Measurements from ENCODE around the gene MDM4.
A peak's percentile ranks its signal among the peaks of the same experiment; 100 is the strongest.
"Not testable (repeated sequence)": the region's sequence is repeated elsewhere in the genome, so short reads cannot be mapped to it uniquely, and the experiment has no call there.

MDM4 gene

DNA sequence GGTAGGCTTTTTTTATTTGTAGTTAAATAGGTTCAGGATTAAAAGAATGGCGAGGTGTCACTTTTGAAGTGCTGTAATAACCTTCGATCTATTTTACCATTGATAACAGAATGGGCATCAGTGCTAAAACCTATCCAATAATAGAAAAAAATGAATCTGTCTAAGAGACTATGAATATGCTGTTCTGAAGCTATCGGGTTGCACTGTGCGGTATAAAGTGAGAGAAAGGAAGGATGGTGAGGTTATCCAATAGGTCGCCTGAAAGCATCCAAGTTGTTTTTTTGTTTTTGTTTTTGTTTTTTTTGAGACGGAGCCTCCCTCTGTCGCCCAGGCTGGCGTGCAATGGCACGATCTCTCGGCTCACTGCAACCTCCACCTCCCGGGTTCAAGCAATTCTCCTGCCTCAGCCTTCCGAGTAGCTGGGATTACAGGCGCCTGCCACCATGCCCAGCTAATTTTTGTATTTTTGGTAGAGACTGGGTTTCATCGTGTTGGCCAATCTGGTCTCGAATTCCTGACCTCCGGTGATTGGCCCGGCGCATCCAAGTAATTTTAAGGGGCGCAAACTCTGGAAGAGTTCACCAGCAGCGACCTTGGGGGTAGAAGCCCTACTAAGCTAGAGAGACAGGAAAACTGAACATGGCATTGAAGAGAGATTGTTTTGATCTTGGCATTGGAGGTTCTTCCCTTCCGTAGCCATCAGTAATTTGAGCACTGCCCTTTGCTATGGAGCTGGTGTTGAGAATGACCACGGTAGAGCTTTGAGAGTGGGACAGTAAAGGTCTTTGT is 8.7 kb upstream of the MDM4 start:
- ChIA-PET CTCF (interaction anchor here (0.5 to 3.5 kb wide), 6 partner anchors 13 to 300 kb away, joined by 3 to 28 read pairs (median 4); partner anchors contain the start of gene PIK3C2B), POLR2A (ENCODE audit: low non-redundant PET) (interaction anchor here (2.0 kb wide), 1 partner anchor 9 kb away, joined by 14 read pairs; the partner anchor contains the start of gene MDM4)
- TF ChIP-seq, protein P1, sequence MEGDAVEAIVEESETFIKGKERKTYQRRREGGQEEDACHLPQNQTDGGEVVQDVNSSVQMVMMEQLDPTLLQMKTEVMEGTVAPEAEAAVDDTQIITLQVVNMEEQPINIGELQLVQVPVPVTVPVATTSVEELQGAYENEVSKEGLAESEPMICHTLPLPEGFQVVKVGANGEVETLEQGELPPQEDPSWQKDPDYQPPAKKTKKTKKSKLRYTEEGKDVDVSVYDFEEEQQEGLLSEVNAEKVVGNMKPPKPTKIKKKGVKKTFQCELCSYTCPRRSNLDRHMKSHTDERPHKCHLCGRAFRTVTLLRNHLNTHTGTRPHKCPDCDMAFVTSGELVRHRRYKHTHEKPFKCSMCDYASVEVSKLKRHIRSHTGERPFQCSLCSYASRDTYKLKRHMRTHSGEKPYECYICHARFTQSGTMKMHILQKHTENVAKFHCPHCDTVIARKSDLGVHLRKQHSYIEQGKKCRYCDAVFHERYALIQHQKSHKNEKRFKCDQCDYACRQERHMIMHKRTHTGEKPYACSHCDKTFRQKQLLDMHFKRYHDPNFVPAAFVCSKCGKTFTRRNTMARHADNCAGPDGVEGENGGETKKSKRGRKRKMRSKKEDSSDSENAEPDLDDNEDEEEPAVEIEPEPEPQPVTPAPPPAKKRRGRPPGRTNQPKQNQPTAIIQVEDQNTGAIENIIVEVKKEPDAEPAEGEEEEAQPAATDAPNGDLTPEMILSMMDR (conservative IDR thresholded peaks at IDR 0.05; ENCODE audit: low read depth) = no peak
- DNase-seq (ENCODE audit: low spot score) = peak; percentile 28
- H3K27ac ChIP-seq = peak overlapping the region; percentile 91

GRCh38 chr1:204509186-204509635 is 7.0 kb upstream of the MDM4 start:
- POLR2A ChIA-PET (ENCODE audit: low non-redundant PET) = no interaction called here
- CTCF ChIA-PET = interaction anchor here (0.7 to 1.4 kb wide), 3 partner anchors 81 to 298 kb away, joined by 3 to 4 read pairs (median 4); no protein-coding TSS in a partner anchor
- no peak overlapping the region for H3K27ac ChIP-seq
- TF ChIP-seq, protein P1 (conservative IDR thresholded peaks at IDR 0.05; ENCODE audit: low read depth) = no peak
- no peak for DNase-seq (ENCODE audit: low spot score)

DNA sequence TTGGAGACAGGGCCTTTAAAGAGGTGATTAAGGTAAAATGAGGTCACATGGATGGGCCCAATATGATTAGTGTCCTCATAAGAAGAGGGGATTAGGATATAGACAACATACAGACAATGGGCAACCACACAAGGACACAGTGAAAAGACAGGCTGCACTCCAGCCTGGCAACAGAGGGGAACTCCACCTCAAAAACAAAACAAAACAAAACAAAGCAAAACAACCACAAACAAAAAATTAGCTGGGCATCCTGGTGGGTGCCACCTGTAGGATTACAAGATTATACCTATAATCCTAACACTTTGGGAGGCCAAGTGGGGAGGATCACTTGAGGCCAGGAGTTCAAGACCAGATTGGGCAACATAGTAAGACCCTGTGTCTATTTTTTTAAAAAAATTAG is 4.8 kb upstream of the MDM4 start:
- H3K27ac ChIP-seq = no peak overlapping the region
- DNase-seq (ENCODE audit: low spot score) = no peak
- TF ChIP-seq, protein P1 (conservative IDR thresholded peaks at IDR 0.05; ENCODE audit: low read depth) = no peak
- ChIA-PET CTCF (no interaction called here), POLR2A (ENCODE audit: low non-redundant PET) (no interaction called here)

DNA sequence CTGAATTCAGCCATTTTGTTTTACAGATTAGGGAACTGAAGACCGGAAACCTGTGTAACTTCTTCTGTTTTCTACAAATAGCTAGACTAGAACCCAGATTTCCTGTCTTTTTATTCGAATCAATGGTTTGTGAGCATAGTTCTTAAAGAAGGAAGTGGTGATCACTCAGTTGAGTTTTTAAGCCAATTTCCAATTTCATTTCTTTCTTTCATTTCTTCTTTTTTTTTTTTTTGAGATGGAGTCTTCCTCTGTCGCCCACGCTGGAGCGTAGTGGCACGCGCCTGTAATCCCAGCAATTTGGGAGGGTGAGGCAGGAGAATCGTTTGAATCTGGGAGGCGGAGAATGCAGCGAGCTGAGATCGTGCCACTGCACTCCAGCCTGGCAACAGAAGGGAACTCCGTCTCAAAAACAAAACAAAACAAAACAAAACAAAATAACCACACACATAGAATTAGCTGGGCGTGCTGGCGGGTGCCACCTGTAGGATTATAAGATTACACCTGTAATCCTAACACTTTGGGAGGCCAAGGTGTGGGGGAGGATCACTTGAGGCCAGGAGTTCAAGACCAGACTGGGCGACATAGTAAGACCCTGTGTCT is 3.0 kb upstream of the MDM4 start:
- H3K27ac ChIP-seq = no peak overlapping the region
- ChIA-PET CTCF (interaction anchor here (0.7 kb wide), 3 partner anchors 11 to 811 kb away, joined by 3 read pairs; no protein-coding TSS in a partner anchor), POLR2A (ENCODE audit: low non-redundant PET) (no interaction called here)
- TF ChIP-seq, protein P1 (conservative IDR thresholded peaks at IDR 0.05; ENCODE audit: low read depth) = no peak
- no peak for DNase-seq (ENCODE audit: low spot score)

GRCh38 chr1:204514828-204515227 is 1.4 kb upstream of the MDM4 start:
- no peak overlapping the region for H3K27ac ChIP-seq
- no peak for DNase-seq (ENCODE audit: low spot score)
- CTCF ChIA-PET = interaction anchor here (0.7 to 1.6 kb wide), 3 partner anchors 12 to 47 kb away, joined by 3 to 8 read pairs (median 3); no protein-coding TSS in a partner anchor
- TF ChIP-seq, protein P1 (conservative IDR thresholded peaks at IDR 0.05; ENCODE audit: low read depth) = no peak
- POLR2A ChIA-PET (ENCODE audit: low non-redundant PET) = interaction anchor here (0.5 to 0.7 kb wide), 3 partner anchors 13 to 428 kb away, joined by 5 to 7 read pairs (median 5); no protein-coding TSS in a partner anchor

- CTCF ChIA-PET = interaction anchor here (0.7 to 1.0 kb wide), 2 partner anchors 29 to 310 kb away, joined by 3 read pairs; no protein-coding TSS in a partner anchor
- H3K27ac ChIP-seq = peak overlapping the region; percentile 91
- POLR2A ChIA-PET (ENCODE audit: low non-redundant PET); DNase-seq (ENCODE audit: low spot score): not testable (repeated sequence)
Measured at GRCh38 chr1:204517382-204517781, 1.2 kb downstream of the MDM4 start.

All from RWPE1 (cell line).